Breast epithelium (tissue), 4 donors: ENCODE data around the gene PDP2. TPM values are rescaled to one million over a fixed set of nuclear protein-coding genes. Genes with fewer than 3 reads are reported as not detected.
"Not testable (repeated sequence)": the region's sequence is repeated elsewhere in the genome, so short reads cannot be mapped to it uniquely, and the experiment has no call there.

Source experiments
- DNase-seq, 2 donors: peaks; one replicate each; pipeline ENCODE4 v3.0.0-alpha.2; 2019; ENCODE audit warnings: low spot score in 2 of 2
- H3K27ac ChIP-seq, 2 donors: fragments of 200-600 bp; sonication (generic) in 1 of 2; one replicate each; pipeline ENCODE4 v1.5.1; 2016 to 2019; ENCODE audit warnings: mild to moderate bottlenecking in 1 of 2
- H3K27me3 ChIP-seq, 2 donors: fragments of 200-600 bp; sonication (generic) in 1 of 2; one replicate each; pipeline versions ENCODE4 v1.5.1 to v1.6.0; 2017 to 2019; ENCODE audit warnings: control low read depth in 1 of 2, mild to moderate bottlenecking in 1 of 2
- H3K36me3 ChIP-seq: fragments of 200-600 bp; one replicate; pipeline ENCODE4 v1.5.1; 2019
- H3K4me1 ChIP-seq, 2 donors: fragments of 200-600 bp; sonication (generic); one replicate each; pipeline ENCODE4 v1.5.1; 2016 to 2019; ENCODE audit warnings: control low read depth in 1 of 2
- H3K4me3 ChIP-seq, 3 donors: fragments of 200-600 bp; sonication (generic); 1 replicate in 2 of 3; 2 replicates in 1 of 3; pipeline ENCODE4 v1.5.1; 2016 to 2019; ENCODE audit warnings: mild to moderate bottlenecking in 3 of 3, moderate library complexity in 2 of 3
- H3K9me3 ChIP-seq, 2 donors: fragments of 200-600 bp; sonication (generic) in 1 of 2; one replicate each; pipeline ENCODE4 v1.5.1; 2016 to 2019; ENCODE audit warnings: control low read depth in 1 of 2
- POLR2A ChIP-seq: fragments of 450-650 bp; IDR thresholded peaks from one replicate; pipeline ENCODE4 v1.6.1; 2016; ENCODE audit warnings: antibody characterized with exemption, mild to moderate bottlenecking, moderate library complexity
- POLR2AphosphoS5 ChIP-seq, 3 donors: sonication (generic); formaldehyde crosslinking; IDR thresholded peaks; one replicate each; pipeline ENCODE4 v1.6.1; 2017; ENCODE audit warnings: antibody characterized with exemption in 3 of 3
- intact Hi-C: fragments of 100-400 bp; cut with DNase I; formaldehyde crosslinking; loops from one replicate; pipeline ENCODE4 v1.15.1; 2023; ENCODE audit warnings: low total_unique reads
- total RNA-seq, 3 donors: library from RNA; depleted of rRNA; stranded (reverse); fragments of >200 nt; gene quantifications; one replicate each; pipeline ENCODE4 v1.1.0, GENCODE V29; 2016
- TF ChIP-seq, protein P1 (sequence below), 3 donors: fragments of 450-650 bp; IDR thresholded peaks; one replicate each; pipeline ENCODE4 v1.5.1; 2016 to 2017; ENCODE audit warnings: antibody characterized with exemption in 3 of 3, mild to moderate bottlenecking in 3 of 3, moderate library complexity in 3 of 3

PDP2 gene
- total RNA-seq, 3 donors from 2014 or later = 8.8 to 18.6 (median 9.4) TPM

DNA sequence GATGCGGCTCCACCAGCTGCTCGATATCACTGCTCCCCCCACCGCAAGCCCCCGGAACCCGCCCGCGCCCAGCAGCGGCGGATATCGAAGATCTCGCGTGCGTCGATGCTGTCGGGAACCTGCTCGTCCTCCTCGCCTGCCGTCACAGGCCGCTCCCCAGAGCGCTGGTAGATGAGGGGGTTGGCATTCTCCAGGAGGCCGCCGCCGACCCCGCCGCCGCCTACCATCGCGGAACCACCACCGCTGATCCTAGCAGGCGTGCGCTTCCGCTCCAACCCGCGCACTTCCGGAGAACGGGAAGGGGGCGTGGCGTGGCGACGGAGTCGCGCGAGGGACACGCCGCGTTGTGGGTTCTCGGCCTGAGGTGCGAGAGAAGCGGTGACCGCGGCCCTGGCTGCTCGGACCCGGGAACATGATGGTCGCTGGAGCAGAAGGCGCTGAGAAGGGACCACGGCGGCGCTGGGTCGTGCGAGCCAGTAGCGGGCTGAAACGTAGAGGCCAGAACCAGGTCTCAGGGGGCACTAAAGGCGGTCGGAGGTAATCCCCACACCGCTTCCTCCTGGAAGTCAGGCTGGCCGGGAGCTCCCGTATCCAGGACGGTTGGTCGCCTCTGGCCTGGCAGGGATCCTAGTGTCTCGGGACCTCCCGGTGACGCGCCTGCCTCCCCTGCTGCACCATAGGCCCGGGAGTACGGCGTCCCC, 54.0 kb downstream of the PDP2 start, which contains the start of gene CIAO2B:
CIAO2B (minus strand) TSS at position 265 of the 701 bp plus-strand sequence; CDS start at position 227, 38 bp downstream.
- Histone ChIP-seq H3K27ac (peak within 1 kb of the TSS; percentile 94 to 95), H3K4me1 (peaks cover 11 to 21% of the 10 kb centered on the region in 2 donors), H3K4me3 (peak within 1 kb of the TSS; percentile 89 to 99 (median 90)), H3K36me3 (no peaks in the 10 kb centered on the region), H3K9me3 (no peaks in the 10 kb centered on the region), H3K27me3 (no peaks in the 10 kb centered on the region)
- DNase-seq = peak; percentile 80 to 87
- intact Hi-C loops = no loop called here
- TF ChIP-seq POLR2AphosphoS5 (IDR thresholded peaks at IDR 0.05) = peak; percentile 96 to 97 (median 97)
- TF ChIP-seq POLR2A = peak; percentile 68
- TF ChIP-seq, protein P1, sequence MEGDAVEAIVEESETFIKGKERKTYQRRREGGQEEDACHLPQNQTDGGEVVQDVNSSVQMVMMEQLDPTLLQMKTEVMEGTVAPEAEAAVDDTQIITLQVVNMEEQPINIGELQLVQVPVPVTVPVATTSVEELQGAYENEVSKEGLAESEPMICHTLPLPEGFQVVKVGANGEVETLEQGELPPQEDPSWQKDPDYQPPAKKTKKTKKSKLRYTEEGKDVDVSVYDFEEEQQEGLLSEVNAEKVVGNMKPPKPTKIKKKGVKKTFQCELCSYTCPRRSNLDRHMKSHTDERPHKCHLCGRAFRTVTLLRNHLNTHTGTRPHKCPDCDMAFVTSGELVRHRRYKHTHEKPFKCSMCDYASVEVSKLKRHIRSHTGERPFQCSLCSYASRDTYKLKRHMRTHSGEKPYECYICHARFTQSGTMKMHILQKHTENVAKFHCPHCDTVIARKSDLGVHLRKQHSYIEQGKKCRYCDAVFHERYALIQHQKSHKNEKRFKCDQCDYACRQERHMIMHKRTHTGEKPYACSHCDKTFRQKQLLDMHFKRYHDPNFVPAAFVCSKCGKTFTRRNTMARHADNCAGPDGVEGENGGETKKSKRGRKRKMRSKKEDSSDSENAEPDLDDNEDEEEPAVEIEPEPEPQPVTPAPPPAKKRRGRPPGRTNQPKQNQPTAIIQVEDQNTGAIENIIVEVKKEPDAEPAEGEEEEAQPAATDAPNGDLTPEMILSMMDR (IDR thresholded peaks at IDR 0.05) = no peak

DNA sequence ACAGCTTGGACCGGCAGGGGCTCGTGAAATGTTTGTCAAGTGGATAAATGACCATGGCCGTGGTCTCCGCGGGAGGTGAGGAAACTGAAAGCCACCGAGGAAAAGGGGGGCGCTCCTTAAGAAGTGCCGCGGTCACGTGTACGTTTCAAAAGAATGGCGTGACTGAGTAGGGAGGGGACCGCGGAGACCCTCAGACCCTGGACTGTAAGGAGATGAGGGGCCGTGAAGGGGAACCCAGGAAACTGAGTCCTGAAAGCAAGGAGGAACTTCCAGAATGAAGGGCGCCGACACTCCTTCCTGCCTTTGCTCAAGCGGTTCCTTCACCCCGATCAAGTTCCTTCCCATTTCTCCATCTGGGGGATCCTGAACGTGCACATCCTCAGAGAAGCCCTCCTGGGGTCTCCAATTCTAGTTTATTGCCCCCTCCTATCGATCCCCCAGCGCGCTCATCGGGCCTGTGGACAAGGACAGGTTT, 54.6 kb downstream of the PDP2 start:
- H3K9me3 ChIP-seq, DNase-seq, H3K36me3 ChIP-seq, H3K27me3 ChIP-seq, intact Hi-C loops: not testable (repeated sequence)
- Histone ChIP-seq H3K4me3 (peak overlapping the region; percentile 89 to 99 (median 90)), H3K27ac (peak overlapping the region; percentile 94 to 95), H3K4me1 (peaks cover 11 to 21% of the 10 kb centered on the region in 2 donors)

DNA sequence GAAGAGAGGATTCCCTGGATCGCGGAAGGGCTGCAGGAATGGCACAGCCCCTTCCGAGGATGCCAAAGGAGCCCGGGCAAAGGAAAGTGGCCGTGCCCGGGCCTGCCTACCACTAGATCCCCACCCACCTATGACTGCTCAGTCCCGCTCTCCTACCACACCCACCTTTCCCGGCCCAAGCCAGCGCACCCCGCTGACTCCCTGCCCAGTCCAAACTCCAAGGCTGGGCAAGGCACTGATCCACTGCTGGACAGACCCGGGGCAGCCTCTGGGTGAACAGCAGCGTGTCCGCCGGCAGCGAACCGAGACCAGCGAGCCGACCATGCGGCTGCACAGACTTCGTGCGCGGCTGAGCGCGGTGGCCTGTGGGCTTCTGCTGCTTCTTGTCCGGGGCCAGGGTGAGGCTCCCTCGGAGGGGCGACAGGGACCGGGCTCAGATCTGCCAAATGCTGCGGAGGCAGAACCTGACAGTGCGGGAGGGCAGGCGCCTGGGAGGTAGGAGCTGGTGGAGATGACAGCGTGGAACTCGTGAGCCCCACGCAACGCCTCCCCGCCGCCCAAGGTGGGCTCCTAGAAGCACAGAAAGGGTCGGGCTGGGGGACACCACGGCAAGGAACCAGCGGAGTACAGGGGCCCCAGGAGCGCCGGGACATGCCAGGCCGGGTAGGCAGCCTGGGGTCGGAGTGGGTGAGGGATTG, 55.1 kb downstream of the PDP2 start, which contains the start of gene CES2:
CES2 (plus strand) TSS at position 203 of the 698 bp plus-strand sequence; CDS start at position 323, 120 bp downstream.
- H3K36me3 ChIP-seq = peaks cover under 1% of the 10 kb centered on the region
- peak within 1 kb of the TSS; percentile 94 to 95 for H3K27ac ChIP-seq
- H3K4me3 ChIP-seq = peak within 1 kb of the TSS; percentile 89 to 99 (median 90)
- no peaks in the 10 kb centered on the region for H3K9me3 ChIP-seq
- DNase-seq = peak; percentile 58 to 75
- TF ChIP-seq, protein P1 (IDR thresholded peaks at IDR 0.05) = no peak
- TF ChIP-seq POLR2AphosphoS5 (IDR thresholded peaks at IDR 0.05) (no peak), POLR2A (no peak)
- H3K4me1 ChIP-seq = peaks cover 11 to 21% of the 10 kb centered on the region in 2 donors
- no peaks in the 10 kb centered on the region for H3K27me3 ChIP-seq
- intact Hi-C loops = no loop called here

DNA sequence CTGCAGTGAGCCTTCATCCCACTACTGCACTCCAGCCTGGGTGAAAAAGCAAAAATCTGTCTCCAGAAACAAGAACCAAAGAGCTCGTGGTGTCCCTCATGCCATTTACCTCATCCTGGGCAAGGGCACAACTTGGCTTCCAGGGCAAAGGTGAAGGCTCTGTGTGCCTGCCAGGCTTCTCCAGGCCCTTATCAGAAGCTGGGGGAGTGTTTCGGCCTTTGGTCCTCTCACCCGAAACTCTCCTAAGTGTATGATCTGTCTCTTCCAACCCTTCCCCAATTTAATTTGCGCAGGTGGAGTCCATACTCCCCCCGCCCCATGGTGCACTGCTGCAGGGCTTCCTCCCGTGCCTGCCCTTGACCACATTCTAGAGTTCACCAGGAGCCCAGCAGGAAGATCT, 56.1 kb downstream of the PDP2 start:
- DNase-seq = no peak
- intact Hi-C loops = no loop called here
- Histone ChIP-seq H3K4me3 (peak overlapping the region in 2 of 3 donors; percentile 89 to 99), H3K36me3 (peaks cover 10% of the 10 kb centered on the region), H3K27me3 (no peaks in the 10 kb centered on the region), H3K4me1 (peaks cover 11 to 21% of the 10 kb centered on the region in 2 donors), H3K9me3 (no peaks in the 10 kb centered on the region), H3K27ac (no peak overlapping the region)
- TF ChIP-seq, protein P1 (IDR thresholded peaks at IDR 0.05) = no peak
- no peak for TF ChIP-seq POLR2A
- TF ChIP-seq POLR2AphosphoS5 (IDR thresholded peaks at IDR 0.05) = no peak

DNA sequence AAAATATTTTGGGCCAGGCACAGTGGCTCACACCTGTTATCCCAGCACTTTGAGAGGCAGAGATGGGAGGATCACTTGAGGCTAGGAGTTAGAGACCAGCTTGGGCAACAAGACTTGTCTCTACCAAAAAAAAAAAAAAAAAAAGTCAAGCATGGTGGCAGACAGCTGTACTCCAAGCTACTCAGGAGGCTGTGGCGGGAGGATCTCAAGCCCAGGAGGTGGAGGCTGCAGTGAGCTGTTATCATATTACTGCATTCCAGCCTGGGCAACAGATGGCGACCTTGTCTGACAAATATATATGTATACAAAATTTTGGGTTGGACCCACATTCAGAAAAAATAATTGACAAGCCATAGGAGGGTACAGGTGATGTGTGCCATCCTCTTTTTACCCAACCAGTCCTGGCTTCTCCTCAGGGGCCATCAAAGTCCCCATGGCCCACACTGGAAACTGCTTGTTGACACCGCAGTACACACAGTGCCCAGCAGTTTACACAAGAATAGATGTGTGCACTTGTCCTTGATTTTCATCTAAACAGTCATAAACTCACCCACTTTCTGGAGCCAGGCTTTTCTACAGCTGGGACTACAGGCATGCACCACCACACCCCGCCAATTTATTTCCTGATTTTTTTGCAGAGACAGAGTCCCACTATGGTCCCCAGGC, 56.7 kb downstream of the PDP2 start:
- intact Hi-C loops = no loop called here
- Histone ChIP-seq H3K36me3 (peaks cover 12% of the 10 kb centered on the region), H3K27ac (no peak overlapping the region), H3K4me3 (no peak overlapping the region), H3K9me3 (no peaks in the 10 kb centered on the region), H3K27me3 (no peaks in the 10 kb centered on the region), H3K4me1 (peaks cover 11 to 21% of the 10 kb centered on the region in 2 donors)
- DNase-seq = no peak
- TF ChIP-seq POLR2AphosphoS5 (IDR thresholded peaks at IDR 0.05) = no peak
- TF ChIP-seq, protein P1 (IDR thresholded peaks at IDR 0.05) = no peak
- TF ChIP-seq POLR2A = no peak
